ENCODE results near the gene BRAT1.
"Not testable (repeated sequence)": the region's sequence is repeated elsewhere in the genome, so short reads cannot be mapped to it uniquely, and the experiment has no call there.

BRAT1 gene

GRCh38 chr7:2564970-2565540 is 9.7 kb upstream of the BRAT1 start:
- DNase-seq: no peak

GRCh38 chr7:2563955-2564354 is 8.6 kb upstream of the BRAT1 start:
- DNase-seq: not testable (repeated sequence)

GRCh38 chr7:2559283-2559950 is 4.1 kb upstream of the BRAT1 start:
- DNase-seq: no peak

- peak; percentile 93 for DNase-seq
Measured at GRCh38 chr7:2558629-2559282, 3.4 kb upstream of the BRAT1 start, which contains the start of gene IQCE. IQCE (plus strand) TSS chr7:2558979; CDS start chr7:2559182, 203 bp downstream.

GRCh38 chr7:2554661-2555111 is 638 bp downstream of the BRAT1 start:
- peak; percentile 23 for DNase-seq

GRCh38 chr7:2553831-2554581 is 1.3 kb downstream of the BRAT1 start:
- no peak for DNase-seq

- no peak for DNase-seq
Measured at GRCh38 chr7:2553108-2553507, 2.2 kb downstream of the BRAT1 start.

GRCh38 chr7:2551418-2551817 is 3.9 kb downstream of the BRAT1 start:
- no peak for DNase-seq

- no peak for DNase-seq
Measured at GRCh38 chr7:2546776-2547586, 8.3 kb downstream of the BRAT1 start.

GRCh38 chr7:2545746-2546425 is 9.4 kb downstream of the BRAT1 start:
- DNase-seq: no peak

GRCh38 chr7:2544541-2545188 is 10.7 kb downstream of the BRAT1 start:
- no peak for DNase-seq

- no peak for DNase-seq
Measured at GRCh38 chr7:2542916-2543871, 12.1 kb downstream of the BRAT1 start.

- DNase-seq: no peak
Measured at GRCh38 chr7:2542011-2542915, 13.1 kb downstream of the BRAT1 start.

- DNase-seq: no peak
Measured at GRCh38 chr7:2541291-2542010, 13.9 kb downstream of the BRAT1 start.

- no peak for DNase-seq
Measured at GRCh38 chr7:2540641-2541051, 14.7 kb downstream of the BRAT1 start.

GRCh38 chr7:2540133-2540532 is 15.2 kb downstream of the BRAT1 start:
- DNase-seq: no peak

- no peak for DNase-seq
Measured at GRCh38 chr7:2539031-2539911, 16.1 kb downstream of the BRAT1 start.

Data from right kidney (tissue), 1 donor.